GM21717 (cell line): ENCODE data around the gene CAND1.

Experiments used
- ATAC-seq: cut with Tn5 transposase; IDR thresholded peaks from one replicate; pipeline ENCODE4 v1.9.1; 2021; ENCODE audit warnings: mild to moderate bottlenecking, moderate library complexity; ENCODE audit not compliant: unreplicated experiment

Gene CAND1

GRCh38 chr12:67280088-67280487, 10.9 kb downstream of the CAND1 start:
- no peak for ATAC-seq

GRCh38 chr12:67280572-67280971, 11.4 kb downstream of the CAND1 start:
- ATAC-seq, result no peak

GRCh38 chr12:67284561-67284960, 15.4 kb downstream of the CAND1 start:
- ATAC-seq, result no peak

- no peak for ATAC-seq
Observed at GRCh38 chr12:67286257-67286656, 17.1 kb downstream of the CAND1 start.

DNA sequence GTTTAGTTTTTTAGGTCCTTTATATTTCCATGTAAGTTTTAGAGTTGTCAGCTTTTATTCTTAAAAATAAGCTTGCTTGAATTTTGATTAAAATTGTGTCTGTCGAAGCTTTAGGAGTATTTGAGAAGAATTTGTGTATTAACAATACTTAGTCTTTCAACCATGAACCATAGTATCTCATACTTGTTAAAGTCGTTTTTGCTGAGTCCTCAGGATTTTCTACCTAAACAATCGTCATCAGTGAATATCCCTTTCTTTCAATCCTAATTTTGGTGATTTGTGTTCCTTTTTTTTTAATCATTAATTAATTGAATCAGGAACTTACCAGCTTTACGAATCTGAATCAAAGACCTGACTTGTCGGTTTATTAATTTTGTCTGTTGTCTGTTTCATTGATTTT, 18.2 kb downstream of the CAND1 start:
- ATAC-seq, result no peak

GRCh38 chr12:67288561-67288960, 19.4 kb downstream of the CAND1 start:
- no peak for ATAC-seq

DNA sequence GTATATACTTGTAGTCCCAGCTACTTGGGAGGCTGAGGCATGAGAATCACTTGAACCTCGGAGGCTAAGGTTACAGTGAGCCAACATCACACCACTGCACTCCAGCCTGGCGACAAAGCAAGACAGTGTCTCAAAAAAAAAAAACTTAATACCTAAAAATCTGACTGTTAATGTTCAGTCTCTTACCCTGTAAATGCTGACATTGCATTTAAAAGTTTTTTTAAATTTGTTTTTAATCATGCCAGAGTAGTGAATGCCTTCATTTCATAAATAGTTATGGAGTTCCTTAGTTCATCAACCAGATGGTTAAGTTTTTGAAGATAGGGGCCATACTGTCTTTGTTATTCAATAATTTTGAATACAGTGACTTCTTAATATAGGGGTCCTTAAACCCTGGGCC, 21.2 kb downstream of the CAND1 start:
- no peak for ATAC-seq

DNA sequence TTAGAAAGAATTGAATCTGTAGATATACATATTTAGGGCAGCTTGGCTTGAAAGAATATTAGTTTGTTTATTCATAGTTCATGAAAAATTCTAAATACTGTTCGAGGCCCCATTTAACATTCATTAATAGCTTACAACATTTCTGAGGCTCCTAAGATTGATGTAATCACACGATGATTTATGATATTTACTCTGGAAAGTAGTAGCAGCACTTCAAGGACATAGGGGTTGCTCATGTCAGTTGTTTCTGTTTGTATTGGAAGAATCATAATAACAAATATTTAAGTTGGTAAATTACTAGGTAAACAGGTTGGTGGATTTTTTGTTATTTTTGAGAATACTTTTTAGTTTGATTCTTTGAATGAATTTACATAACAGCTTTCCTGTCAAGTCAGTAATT, 30.4 kb downstream of the CAND1 start:
- ATAC-seq, result no peak

DNA sequence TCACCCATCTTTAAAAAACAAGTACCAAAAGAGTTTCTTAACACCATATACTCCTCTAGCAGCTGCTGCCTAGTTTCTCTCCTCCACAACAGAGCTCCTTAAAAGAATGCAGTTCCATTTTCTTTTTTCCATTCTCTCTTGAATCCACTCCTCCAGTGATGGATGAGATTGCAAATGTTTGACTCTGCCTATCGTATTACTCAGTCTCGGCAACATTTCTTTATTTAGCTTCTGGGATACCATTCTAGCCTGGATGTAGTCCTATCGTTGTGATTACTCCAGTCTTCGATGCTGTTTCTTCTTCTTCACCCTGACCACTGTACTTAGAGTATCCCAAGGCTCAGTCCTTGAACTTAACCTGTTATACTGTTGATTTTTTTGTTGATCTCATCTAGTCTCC, 30.8 kb downstream of the CAND1 start:
- no peak for ATAC-seq

- ATAC-seq, result no peak
Observed at GRCh38 chr12:67302162-67302561, 33.0 kb downstream of the CAND1 start.

DNA sequence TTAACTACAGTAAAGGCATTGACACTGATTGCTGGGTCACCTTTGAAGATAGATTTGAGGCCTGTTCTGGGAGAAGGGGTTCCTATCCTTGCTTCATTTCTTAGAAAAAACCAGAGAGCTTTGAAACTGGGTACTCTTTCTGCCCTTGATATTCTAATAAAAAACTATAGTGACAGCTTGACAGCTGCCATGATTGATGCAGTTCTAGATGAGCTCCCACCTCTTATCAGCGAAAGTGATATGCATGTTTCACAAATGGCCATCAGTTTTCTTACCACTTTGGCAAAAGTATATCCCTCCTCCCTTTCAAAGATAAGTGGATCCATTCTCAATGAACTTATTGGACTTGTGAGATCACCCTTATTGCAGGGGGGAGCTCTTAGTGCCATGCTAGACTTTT, 36.4 kb downstream of the CAND1 start:
- no peak for ATAC-seq

- no peak for ATAC-seq
Observed at GRCh38 chr12:67306712-67307111, 37.6 kb downstream of the CAND1 start.

DNA sequence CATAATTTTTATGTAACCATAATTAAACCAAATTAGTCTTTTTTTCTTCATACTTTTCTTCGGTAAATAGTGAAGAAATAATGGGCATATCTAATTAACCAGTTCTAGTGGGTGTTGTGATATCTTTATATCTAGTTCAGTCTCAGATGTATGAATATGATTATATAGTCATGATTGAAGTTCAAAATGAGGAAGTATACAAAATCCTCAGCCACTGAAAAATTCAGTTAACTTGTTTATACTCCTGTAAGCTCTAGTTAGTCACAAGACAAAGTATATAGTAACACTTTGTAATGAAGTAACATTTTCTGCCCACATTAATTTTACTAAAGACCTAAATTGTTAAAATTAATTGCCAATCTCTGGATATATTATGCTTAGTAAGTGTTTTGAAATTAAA, 46.5 kb downstream of the CAND1 start:
- ATAC-seq, result no peak

GRCh38 chr12:67318786-67319185, 49.6 kb downstream of the CAND1 start:
- ATAC-seq, result no peak

DNA sequence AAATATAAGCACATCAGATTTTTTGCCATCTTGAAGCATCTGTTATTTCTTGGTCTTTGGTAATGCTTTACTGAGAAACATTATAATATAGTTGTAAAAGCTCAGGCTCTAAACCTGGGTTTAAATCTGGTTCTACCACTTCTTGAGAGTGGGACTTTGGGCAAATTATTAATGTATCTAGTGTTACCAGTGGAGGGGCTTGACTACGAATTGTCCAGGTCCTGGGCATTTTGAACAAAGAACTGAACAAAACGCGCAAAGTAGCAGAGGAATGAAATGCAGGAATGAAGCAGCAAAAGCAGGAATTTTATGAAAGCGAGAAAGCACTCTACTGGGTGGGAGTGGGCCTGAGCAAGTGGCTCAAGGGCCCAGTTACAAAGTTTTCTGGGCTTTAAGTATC, 50.8 kb downstream of the CAND1 start:
- ATAC-seq, result no peak

DNA sequence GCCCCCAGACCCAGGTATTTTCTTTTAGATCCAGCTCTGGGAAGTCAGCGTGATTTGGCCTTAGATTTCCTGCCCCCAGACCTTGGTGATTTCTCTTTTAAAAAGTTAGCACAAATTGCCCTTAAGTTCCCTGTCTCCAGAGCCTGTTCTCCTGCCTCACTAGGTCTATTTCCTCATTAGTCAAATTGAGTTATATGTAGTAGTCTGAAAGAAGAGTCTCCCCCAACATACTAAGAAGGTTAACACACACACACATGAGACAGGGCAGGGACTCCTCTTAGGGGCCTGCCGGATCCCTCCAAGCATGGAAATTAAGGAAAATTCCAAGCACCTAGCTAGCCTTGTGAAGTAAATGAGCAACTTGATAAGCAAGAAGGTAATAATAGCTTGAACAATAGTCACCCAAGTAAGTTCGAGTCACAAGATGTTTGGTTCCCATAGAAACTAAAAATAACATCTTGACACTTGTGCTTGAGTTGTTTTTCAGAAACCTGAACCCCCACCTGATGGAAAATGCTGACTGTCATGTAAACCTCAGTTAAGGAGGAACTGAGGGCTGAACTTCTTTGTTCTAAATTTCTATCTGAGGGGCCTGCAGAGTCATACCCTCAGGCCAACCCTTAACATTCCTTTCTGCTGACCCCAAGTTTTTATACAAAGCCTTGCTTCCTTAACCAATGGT, 51.6 kb downstream of the CAND1 start:
- ATAC-seq, result no peak

- no peak for ATAC-seq
Observed at GRCh38 chr12:67322580-67322979, 53.4 kb downstream of the CAND1 start.

DNA sequence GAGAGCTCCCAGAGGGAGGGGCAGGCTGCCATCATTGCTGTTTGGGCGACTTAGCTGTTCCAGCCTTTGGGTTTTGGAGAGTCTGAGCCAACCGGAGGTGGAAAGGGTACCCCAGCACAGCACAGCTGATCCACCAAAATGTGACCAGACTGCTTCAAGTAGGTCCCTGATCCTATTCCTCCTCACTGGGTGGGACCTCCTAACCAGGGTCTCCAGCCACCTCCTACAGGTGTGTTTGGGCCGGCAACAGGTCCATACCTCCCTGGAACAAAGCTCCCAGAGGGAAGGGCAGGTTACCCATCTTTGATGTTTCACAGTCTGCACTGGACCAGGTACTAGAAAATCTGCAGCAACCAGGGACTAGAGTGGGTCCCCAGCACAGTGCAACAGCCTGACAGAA, 53.8 kb downstream of the CAND1 start:
- no peak for ATAC-seq

GRCh38 chr12:67326637-67327036, 57.5 kb downstream of the CAND1 start:
- ATAC-seq, result no peak

GRCh38 chr12:67327466-67327865, 58.3 kb downstream of the CAND1 start:
- ATAC-seq, result no peak

GRCh38 chr12:67331123-67331522, 62.0 kb downstream of the CAND1 start:
- ATAC-seq, result no peak

GRCh38 chr12:67331828-67332227, 62.7 kb downstream of the CAND1 start:
- ATAC-seq, result no peak

GRCh38 chr12:67333649-67334048, 64.5 kb downstream of the CAND1 start:
- ATAC-seq, result no peak
